ENCODE data around the gene NXN. TPM values are rescaled to one million over a fixed set of nuclear protein-coding genes. Genes with fewer than 3 reads are reported as not detected.
A peak's percentile ranks its signal among the peaks of the same experiment; 100 is the strongest.
"Not testable (repeated sequence)": the region's sequence is repeated elsewhere in the genome, so short reads cannot be mapped to it uniquely, and the experiment has no call there.

Gene NXN
- total RNA-seq, 1 donor from 2014 or later: 78.3 TPM

DNA sequence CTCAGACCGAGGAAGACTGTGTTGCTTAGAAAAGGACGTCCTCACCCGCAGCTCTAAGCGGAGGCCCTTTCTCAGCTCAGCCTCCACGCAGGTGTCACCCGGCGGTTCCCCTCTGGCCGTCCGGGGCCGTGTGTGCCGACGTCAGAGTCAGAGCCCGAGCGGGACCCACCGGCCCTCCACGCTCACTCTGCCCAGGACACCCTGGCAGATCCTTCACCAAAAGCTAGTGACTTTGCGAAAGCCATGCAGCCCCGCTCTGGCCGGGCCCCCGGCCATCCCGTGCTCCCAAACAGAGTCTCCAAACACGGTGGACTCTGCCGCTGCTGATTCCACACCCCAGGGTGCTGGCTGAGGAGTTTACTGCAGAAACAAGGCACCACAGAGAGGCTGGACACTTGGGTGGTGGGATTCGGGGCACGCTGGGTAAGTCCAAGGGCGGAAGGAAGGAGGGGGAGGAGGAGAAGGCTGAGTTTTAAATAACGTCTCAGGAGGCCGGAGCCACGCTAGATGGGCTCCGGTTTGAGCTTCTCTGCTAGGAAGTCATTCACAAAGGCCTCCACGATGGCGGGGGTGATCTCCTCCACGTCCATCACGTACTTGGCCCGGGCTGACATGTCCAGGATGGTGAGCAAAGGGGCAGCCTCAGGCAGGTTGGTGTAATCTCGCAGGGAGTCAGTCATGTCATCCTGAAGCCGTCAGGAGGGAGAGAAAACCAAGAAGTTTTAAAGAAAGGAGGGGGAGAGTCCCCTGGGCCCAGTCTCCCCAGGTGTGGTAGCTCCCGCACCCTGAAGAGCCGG lies 178.9 kb downstream of the NXN start:
- no peak for DNase-seq (ENCODE audit: low spot score)

DNA sequence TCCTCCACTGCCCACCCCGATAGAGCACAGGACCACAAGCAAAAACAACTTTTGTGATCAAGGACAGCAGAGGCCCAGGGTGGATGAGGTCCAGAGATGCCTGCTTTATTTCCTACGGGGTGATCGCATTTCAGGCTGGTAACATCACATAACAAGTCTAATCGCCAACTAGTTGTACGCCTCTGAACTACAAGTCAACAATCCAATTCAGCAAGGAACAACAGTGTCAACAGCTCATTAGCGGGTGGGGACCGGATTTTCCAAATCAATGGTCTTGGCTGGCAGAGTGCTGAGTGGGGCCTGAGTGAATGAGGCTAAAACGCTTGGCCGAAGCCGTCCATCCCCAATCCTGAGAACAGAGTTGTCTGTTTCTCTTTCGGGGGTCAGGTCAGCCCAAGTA lies 180.3 kb downstream of the NXN start:
- no peak for DNase-seq (ENCODE audit: low spot score)

DNA sequence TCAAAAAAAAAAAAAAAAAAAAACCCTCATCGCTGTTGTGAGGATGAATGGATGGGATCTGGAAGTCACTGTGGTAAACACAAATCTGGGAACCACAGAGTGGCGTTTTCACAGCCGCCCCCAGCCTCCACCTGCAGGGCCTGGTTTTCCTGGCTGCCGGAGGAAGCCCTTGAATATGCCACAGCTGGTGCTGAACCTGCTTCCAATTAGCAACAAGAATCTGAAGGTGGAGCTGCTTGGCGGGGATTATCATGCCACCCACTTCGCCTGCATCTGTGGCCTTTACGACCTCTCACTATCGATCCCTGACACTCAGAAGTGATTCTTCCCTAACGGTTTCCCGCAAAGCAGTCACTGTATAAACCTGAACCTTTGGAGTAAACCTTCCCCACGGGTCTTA lies 181.3 kb downstream of the NXN start:
- DNase-seq (ENCODE audit: low spot score): no peak

DNA sequence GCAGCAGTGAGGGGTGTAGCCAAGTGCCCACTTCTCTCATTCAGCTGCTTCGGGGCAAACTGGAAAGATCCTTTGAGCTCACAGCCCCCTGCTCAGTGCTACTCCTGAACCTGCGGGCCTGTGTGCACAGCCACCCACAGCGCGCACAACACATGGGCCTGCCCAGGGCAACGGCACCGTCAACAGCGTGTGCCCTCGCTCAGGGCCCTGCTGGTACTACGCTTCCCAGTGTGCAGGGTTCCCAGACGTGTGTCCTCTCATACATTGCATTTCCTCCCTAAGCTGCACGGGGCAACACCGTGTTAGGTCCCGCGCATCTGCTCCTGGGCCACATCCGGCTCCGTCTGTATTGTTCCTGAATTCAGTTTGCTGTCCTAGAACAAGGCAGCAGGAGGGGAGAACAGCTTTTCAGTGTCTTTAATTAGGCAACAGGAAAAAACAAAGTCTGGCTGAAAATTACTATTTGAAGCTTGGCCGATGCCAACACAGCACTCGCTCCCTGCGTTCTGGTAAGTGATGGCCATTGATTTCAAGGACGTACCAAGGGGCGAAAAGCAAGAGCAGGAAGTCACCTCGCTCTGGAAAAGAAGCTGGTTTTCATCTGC lies 182.2 kb downstream of the NXN start:
- DNase-seq (ENCODE audit: low spot score): no peak

DNA sequence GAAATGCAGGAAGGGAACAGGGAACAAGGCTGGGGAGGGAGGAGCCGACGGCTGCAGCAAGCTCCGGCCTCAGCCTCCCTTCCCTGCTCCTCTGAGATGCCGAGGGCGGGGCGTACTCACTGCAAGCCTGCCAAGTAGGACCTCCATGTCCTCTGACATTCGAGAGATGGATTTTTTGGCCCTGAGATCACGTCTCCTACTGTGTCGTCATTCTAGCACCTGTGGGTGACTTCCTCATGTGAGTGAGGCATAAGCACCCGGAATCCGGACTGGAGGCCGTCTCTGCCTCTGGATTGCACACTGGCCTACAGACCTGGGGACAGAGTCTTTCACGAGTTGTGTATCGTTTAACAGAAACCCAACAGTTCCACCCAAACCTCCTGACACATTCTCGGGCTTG lies 183.0 kb downstream of the NXN start:
- DNase-seq (ENCODE audit: low spot score): no peak

DNA sequence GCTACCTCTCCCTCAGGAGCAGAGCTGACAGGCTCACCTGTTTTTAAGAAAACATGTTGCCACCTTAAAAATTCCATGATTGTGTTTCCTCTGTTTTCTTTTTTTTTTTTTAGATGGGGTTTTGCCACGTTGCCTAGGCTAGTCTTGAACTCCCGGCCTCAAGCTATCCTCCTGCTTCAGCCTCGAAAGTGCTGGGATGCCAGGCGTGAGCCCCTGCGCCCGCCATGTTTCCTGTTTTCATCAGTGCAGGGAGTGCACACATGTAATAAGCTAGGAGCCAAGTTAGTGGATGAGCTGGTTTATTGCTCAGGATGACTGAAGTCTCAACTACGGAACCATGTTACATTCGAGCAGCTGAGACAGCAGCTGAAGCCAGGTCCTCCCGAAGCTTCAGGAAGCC lies 183.9 kb downstream of the NXN start:
- no peak for DNase-seq (ENCODE audit: low spot score)

DNA sequence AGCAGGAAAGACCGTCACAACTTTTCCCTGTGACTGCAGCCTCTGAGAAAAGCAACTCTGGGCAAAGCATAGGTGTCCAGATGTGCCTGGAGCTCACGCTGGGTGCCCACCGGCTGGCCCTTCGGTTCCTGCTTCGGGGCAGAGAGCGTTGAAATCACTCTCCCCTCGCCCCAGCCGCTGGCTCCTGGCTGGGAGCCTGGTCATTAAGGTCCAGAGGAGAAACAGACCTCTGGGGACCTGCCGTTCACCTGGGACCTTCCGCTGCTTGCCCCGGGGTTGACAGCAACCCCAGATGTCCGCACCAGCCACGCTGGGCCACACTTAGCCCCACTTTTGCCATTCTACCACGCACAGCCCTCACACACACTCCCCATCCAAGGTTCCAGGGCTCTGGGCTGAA lies 184.3 kb downstream of the NXN start:
- no peak for DNase-seq (ENCODE audit: low spot score)

DNA sequence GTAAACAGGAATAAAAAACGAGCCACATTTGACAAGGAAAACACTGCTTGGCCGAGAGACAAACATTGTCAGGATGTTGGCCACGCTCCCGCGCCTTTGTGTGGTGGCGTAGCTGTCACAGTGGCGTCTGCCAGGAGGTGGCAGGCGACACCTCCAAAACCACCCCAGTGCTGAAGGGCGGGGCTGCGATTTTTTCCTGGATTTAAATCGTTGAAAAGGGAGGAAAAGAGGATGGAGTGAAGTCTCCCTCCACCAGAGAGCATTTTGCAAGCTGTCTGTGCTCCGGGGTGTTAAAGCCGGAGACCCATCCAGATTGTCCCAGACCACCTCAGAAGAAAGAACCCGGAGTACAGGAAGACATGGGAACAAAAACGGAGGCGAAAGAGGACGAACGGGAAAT lies 184.7 kb downstream of the NXN start:
- DNase-seq (ENCODE audit: low spot score): peak; percentile 88

DNA sequence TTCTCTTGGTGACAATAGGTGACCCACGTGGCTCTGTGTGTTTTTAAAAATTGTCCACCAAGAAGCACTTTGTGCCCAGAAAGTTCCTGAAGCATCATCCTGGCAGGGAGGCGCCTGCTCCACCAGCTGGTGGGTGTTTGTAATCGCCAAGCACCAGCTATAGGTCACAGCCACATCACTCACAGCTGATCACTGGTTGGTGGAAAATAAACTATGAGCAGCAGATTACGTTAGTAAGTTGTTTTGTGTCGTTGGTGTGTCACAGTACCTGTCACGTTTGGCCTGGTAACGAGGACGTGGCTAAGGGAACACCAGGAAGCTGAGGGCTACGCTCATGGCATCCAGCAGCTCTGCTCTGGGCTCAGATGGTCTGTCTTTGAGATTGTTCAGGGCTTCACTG lies 187.3 kb downstream of the NXN start:
- no peak for DNase-seq (ENCODE audit: low spot score)

DNA sequence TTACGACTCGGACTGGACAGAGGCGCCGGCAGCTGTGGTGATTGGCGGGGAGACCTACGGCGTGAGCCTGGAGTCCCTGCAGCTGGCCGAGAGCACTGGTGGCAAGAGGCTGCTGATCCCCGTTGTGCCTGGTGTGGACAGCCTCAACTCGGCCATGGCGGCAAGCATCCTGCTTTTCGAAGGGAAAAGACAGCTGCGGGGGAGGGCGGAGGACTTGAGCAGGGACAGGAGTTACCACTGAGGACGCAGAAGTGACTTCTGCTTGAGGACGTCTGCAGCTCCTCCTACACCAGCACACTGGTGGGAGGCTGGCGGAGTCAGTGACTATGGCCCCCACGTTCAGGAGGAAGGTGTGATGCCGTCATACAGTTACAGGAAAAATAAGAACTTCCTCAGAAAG lies 187.7 kb downstream of the NXN start:
- DNase-seq (ENCODE audit: low spot score): no peak

DNA sequence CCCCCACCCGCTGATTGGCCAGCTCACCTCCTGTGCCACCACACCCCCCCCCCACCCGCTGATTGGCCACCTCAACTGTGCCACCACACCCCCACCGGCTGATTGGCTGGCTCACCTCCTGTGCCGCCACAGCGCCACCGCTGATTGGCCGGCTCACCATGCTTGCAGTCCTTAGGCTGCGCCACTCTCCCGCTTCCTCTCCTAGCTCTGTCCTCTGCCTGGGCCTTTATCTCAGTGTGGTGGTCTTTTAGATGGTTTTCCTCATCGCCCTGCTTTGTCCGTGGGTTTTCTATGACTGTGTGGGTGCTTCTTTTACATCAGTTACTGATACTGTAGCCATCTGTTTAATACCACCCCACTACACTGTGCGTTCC lies 188.7 kb downstream of the NXN start:
- DNase-seq (ENCODE audit: low spot score): not testable (repeated sequence)

DNA sequence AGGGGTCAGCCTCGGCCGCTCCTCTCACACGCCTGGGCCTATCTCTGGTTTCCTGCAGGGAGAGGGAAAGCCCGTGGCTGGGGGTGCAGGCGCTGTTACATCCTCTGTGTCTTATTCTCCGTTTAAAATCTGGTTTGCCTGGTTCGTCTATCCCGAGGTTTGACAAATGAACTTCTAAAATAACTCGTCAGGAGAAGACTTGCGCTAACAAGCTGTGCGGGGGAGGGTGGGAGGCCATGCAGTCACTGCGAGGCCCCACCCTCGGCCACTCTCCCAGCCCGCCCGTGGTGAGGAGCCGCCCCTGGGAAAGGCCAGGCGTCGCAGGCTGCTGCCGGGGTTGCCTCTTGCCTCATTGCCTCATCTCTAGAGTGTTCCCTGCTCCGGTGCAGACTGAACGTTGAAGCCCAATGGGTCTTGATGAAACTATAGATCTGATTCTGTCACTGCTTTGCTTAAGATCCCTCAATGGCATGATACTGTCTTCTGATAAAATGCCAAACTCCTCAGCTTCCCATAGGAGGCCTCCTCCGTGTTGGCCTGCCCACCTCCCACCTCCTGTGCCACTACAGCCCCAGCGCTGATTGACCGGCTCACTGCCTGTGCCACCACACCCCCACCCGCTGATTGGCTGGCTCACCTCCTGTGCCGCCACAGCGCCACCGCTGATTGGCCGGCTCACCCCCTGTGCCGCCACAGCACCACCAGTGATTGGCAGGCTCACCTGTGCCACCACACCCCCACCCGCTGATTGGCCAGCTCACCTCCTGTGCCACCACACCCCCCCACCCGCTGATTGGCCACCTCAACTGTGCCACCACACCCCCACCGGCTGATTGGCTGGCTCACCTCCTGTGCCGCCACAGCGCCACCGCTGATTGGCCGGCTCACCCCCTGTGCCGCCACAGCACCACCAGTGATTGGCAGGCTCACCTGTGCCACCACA lies 189.4 kb downstream of the NXN start:
- peak; percentile 76 for DNase-seq (ENCODE audit: low spot score)

DNA sequence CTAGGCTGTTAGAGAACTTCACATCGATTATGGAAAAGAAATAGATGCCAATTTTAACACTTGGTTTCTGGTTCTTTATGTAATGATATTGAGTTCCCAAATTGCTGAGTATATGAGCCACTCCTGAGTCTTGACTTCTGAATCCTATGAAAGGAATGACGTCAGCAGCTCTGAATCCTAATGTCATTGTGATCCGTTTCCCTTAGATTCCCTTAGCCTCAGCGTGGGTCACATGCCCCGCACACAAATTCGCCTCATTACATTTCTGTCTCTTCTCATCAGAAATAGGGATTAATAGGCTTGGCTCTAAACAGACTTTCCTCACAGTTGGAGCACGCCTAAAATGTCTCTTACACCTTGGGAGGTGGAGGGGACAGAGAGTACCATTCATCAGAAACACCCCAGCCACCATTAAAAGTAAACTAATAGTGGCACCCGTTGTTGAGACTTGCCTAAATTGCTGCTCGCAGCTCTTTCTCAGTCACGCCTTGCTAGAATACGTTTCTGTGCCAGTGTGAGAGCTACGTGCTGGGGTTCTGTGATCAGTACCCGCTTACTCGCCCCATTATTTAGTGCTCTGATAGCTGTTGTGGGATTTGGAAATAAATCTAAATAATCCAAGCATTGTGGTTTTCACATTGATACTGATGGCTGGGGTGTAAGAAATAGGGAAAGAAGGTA lies 190.3 kb downstream of the NXN start:
- DNase-seq (ENCODE audit: low spot score): no peak

DNA sequence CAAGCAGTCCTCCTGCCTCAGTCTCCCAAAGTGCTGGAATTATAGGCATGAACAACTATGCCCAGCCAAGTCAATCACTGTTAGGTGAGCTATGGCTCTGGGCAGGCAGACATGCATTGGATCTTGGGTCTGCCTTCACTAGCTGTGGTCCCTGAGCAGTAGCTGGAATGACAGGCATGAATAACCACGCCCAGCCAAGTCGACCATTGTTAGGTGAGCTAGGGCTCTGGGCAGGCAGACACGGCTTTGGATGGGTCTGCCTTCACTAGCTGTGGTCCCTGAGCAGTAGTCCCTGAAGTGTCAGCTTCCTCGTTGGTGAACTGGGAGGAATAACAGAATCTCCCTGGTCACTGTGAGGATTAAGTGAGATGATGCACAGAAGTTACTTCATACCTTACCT lies 191.0 kb downstream of the NXN start:
- no peak for DNase-seq (ENCODE audit: low spot score)

DNA sequence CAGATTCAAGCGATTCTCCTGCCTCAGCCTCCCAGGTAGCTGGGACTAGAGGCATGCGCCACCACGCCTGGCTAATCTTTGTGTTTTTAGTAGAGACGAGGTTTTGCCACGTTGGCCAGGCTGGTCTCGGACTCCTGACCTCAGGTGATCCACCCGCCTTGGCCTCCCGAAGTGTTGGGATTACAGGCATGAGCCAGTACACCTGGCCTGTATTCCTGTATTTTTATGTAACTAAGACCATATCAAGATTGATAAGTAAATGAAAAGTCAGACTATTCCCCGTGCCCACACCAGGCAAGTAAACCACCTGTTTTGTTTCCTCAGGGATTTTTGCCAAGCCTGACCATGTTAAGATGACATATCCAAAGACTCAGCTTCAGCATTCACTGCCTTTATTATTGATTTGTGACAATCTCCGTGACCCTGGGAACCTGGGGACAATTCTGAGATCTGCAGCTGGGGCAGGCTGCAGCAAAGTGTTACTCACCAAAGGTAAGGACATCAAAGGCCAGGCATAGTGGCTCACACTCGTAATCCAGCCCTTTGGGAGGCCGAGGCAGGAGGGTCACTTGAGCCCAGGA lies 191.8 kb downstream of the NXN start:
- DNase-seq (ENCODE audit: low spot score): no peak

DNA sequence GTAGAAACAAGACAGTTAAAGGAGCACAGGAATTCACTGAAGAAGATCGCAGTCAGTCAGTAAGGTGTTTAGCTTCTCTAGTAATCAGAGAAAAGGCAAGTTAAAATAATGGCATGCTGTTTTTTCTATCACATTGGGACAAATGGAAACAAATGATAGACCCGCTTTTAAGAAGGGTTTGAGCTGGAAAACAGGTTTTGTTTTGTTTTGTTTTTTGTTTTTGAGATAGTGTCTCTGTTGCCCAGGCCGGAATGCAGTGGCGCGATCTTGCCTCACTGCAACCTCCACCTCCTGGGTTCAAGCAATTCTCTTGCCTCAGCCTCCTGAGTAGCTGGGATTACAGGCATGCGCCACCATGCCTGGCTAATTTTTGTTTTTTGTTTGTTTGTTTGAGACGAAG lies 193.7 kb downstream of the NXN start:
- DNase-seq (ENCODE audit: low spot score): not testable (repeated sequence)

DNA sequence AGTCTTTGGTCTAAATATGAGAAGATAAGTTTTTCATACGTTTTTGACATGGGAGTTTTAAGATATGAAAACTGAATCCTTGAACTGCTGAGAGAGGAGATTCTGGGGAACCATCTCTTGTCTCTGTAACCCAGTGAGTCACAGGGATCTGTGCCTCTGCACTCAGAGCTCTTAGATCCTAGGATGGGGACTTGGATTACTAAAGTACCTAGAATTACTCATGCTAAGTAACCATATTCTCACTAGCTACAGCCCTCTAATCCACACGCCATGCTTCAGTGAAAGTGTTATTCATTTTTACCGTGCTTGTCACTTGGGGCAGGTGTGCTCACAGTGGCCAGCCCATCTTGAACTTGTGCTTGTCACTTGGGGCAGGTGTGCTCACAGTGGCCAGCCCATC lies 195.4 kb downstream of the NXN start:
- DNase-seq (ENCODE audit: low spot score): no peak

DNA sequence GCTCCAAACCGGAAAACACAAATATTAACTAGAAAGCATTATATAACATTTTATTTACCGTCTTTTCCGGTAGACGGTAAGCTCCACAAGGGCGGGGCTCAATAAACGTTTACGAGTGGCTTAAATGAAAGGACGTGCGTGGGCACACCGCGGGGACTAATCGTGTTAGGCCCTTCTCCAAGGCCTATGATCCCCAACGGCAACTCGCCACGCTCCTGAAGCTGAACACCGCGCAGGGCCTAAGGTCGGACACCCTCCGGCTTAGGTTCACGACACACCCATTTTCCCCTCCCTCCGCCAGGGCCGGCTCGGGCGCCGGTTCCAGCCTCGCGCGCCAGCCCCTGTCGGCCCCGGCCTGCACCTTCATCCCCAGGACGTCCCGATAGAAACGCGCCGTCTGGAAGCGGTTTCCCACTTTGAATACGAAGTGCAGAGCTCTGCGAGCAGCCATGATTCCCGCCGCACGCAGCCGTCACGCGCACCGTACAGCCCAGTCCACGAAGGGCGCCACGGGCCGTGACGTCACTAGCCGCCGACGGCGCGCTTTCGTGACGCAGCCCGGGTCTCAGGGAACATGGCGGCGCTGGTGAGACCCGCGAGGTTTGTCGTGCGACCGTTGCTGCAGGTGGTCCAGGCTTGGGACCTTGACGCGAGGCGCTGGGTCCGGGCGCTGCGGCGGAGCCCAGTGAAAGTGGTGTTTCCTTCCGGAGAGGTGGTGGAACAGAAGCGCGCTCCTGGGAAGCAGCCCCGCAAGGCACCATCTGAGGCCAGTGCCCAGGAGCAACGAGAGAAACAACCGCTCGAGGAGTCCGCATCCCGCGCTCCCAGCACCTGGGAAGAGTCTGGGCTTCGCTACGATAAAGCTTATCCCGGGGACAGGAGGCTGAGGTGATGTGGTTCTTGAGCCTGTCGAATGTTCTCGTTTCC lies 197.5 kb downstream of the NXN start, which contains the start of the genes GLOD4 and MRM3:
GLOD4 (minus strand) TSS at position 476 of the 927 bp plus-strand sequence; CDS start at position 451, 25 bp downstream.
MRM3 (plus strand) TSS at position 549 of the 927 bp plus-strand sequence; CDS start at position 575, 26 bp downstream.
- DNase-seq (ENCODE audit: low spot score): peak; percentile 93

DNA sequence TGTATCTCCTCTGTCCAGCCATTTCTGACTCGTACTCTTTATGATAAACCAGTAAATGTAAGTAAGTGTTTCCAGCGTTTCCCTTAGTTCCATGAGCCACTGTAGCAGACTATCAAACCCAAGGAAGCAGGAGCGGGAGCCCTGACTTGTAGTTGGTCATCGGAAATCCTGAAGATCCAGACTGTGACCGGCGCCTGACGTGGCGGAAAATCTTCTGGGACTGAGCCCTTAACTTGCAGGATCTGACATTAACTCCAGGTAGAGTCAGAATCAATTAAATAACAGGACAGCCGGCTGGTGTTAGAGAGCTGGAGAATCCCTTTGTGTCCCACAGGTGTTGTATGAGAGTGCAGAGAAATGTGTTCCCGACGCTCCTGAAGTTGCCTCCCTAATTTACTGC lies 201.5 kb downstream of the NXN start:
- DNase-seq (ENCODE audit: low spot score): no peak

DNA sequence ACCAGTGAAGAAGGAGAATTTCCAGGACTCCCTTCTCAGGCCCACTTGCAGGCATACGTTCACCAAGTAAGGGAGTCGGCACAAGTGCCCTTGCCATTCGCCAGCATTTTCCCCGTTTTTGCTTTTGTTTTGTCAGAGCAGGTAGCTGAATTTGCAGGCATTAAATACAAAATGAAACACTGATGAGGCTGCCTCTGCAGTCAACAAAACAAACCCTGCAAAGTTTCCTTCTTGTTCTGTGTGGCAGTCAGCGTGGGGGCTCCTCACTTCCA lies 205.3 kb downstream of the NXN start:
- DNase-seq (ENCODE audit: low spot score): no peak

All from ureter (tissue), 1 donor.